GM12878 (cell line): ENCODE results near the gene SRM.

Experiments
- CTCF ChIP-seq, 3 experiments: IDR thresholded peaks in 2 of 3; conservative IDR thresholded peaks in 1 of 3; 2 replicates each; pipeline ENCODE4 v1.5.1; 2011; ENCODE audit warnings: low read depth in 3 of 3, low read length in 3 of 3, mild to moderate bottlenecking in 3 of 3, control low read depth in 2 of 3, moderate library complexity in 2 of 3, inconsistent platforms in 1 of 3, mixed read lengths in 1 of 3; ENCODE audit not compliant: control insufficient read depth in 2 of 3, insufficient read depth in 1 of 3; ENCODE audit errors: extremely low read depth in 1 of 3
- EGR1 ChIP-seq, 2 experiments: IDR thresholded peaks; 1 replicate in 1 of 2; 2 replicates in 1 of 2; pipeline ENCODE4 v1.6.1; 2011 to 2012; ENCODE audit warnings: low read depth in 2 of 2, low read length in 2 of 2, borderline replicate concordance in 1 of 2, mild to moderate bottlenecking in 1 of 2, moderate library complexity in 1 of 2
- EP300 ChIP-seq, 2 experiments: fragments of 150-350 bp in 1 of 2; IDR thresholded peaks; 2 replicates each; pipeline ENCODE4 v1.6.1; 2011 to 2012; ENCODE audit warnings: low read depth in 2 of 2, low read length in 2 of 2, borderline replicate concordance in 1 of 2, improper control_type of control experiment in 1 of 2, inconsistent platforms in 1 of 2; ENCODE audit not compliant: control insufficient read depth in 1 of 2
- EZH2 ChIP-seq: IDR thresholded peaks from 2 replicates; pipeline ENCODE4 v1.6.1; 2012; ENCODE audit warnings: low read depth, mild to moderate bottlenecking, control low read depth, inconsistent platforms, low read length, borderline replicate concordance; ENCODE audit not compliant: control insufficient read depth
- FOXM1 ChIP-seq: IDR thresholded peaks from 2 replicates; pipeline ENCODE4 v1.6.1; 2012; ENCODE audit warnings: low read depth, mild to moderate bottlenecking, inconsistent platforms, low read length, moderate library complexity
- GATAD2B ChIP-seq: fragments of 450-650 bp; conservative IDR thresholded peaks from 2 replicates; pipeline ENCODE4 v1.6.1; 2017; ENCODE audit warnings: low read depth, mild to moderate bottlenecking, moderate library complexity
- HCFC1 ChIP-seq: fragments of 150-350 bp; IDR thresholded peaks from 2 replicates; pipeline ENCODE4 v1.6.1; 2014; ENCODE audit warnings: low read length
- MTA2 ChIP-seq: fragments of 450-650 bp; IDR thresholded peaks from 2 replicates; pipeline ENCODE4 v1.6.1; 2016; ENCODE audit warnings: low read depth, mild to moderate bottlenecking, moderate library complexity
- POLR2AphosphoS5 ChIP-seq: IDR thresholded peaks from 2 replicates; pipeline ENCODE4 v1.6.1; 2011; ENCODE audit warnings: mild to moderate bottlenecking, low read length, inconsistent platforms
- RAD51 ChIP-seq: fragments of 450-650 bp; IDR thresholded peaks from 2 replicates; pipeline ENCODE4 v1.6.1; 2016; ENCODE audit warnings: moderate library complexity, mild to moderate bottlenecking, inconsistent platforms
- SREBF2 ChIP-seq: IDR thresholded peaks from 2 replicates; pipeline ENCODE4 v1.6.1; 2012; ENCODE audit warnings: mild to moderate bottlenecking, low read length
- TAF1 ChIP-seq: IDR thresholded peaks from 2 replicates; pipeline ENCODE4 v1.6.1; 2011; ENCODE audit warnings: mild to moderate bottlenecking, low read depth, low read length, borderline replicate concordance
- ZNF274 ChIP-seq: IDR thresholded peaks from one replicate; pipeline ENCODE4 v1.8.0; 2011; ENCODE audit not compliant: insufficient read length, insufficient read depth
- TF ChIP-seq, protein P1 (sequence below): IDR thresholded peaks from 2 replicates; pipeline ENCODE4 v1.6.1; 2011; ENCODE audit warnings: mild to moderate bottlenecking, low read depth, low read length, moderate library complexity; ENCODE audit not compliant: insufficient replicate concordance

DNA sequence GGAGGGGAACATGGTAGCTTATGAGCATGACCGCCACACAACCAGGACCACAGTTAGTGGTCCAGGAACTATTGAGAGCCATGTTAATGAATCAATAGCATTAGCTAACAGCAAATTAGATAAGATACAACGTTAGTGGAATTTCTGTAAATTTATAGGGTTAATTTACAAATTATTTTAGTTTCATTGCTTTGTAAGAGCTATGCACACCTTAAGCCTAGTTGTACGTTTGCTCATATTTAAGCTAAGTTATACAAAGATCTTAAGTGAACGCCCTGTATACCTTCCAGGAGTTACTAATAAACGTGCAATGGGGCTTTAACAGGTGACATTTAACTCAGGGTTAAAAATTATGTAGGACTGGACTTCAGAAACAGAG is 39.1 kb upstream of the SRM start:
- TF ChIP-seq SREBF2: no peak
- TF ChIP-seq CTCF (IDR thresholded peaks at IDR 0.05 in 2 of 3, conservative IDR thresholded peaks at IDR 0.05 in 1 of 3; ENCODE audit: control insufficient read depth in 2 of 3, extremely low read depth in 1 of 3, insufficient read depth in 1 of 3, low read depth in 3 of 3, low read length in 3 of 3): no peak
- TF ChIP-seq EGR1 (IDR thresholded peaks at IDR 0.05; ENCODE audit: borderline replicate concordance in 1 of 2, low read depth in 2 of 2, low read length in 2 of 2): no peak
- no peak for TF ChIP-seq POLR2AphosphoS5
- TF ChIP-seq ZNF274: no peak
- TF ChIP-seq GATAD2B: no peak
- no peak for TF ChIP-seq FOXM1
- TF ChIP-seq, protein P1, sequence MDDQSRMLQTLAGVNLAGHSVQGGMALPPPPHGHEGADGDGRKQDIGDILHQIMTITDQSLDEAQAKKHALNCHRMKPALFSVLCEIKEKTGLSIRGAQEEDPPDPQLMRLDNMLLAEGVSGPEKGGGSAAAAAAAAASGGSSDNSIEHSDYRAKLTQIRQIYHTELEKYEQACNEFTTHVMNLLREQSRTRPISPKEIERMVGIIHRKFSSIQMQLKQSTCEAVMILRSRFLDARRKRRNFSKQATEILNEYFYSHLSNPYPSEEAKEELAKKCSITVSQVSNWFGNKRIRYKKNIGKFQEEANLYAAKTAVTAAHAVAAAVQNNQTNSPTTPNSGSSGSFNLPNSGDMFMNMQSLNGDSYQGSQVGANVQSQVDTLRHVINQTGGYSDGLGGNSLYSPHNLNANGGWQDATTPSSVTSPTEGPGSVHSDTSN: no peak
- no peak for TF ChIP-seq HCFC1
- TF ChIP-seq EP300 (IDR thresholded peaks at IDR 0.05; ENCODE audit: borderline replicate concordance in 1 of 2, control insufficient read depth in 1 of 2, low read depth in 2 of 2, low read length in 2 of 2): no peak
- no peak for TF ChIP-seq RAD51
- no peak for TF ChIP-seq TAF1
- TF ChIP-seq MTA2: no peak
- no peak for TF ChIP-seq EZH2
